Measurements from ENCODE around the gene TP53INP2.
"Not testable (repeated sequence)": the region's sequence is repeated elsewhere in the genome, so short reads cannot be mapped to it uniquely, and the experiment has no call there.

GRCh38 chr20:34661811-34662210 lies 42.3 kb upstream of the TP53INP2 start:
- not testable (repeated sequence) for TF ChIP-seq CTCF (conservative IDR thresholded peaks at IDR 0.05; ENCODE audit: low read depth, low read length); MAZ (IDR thresholded peaks at IDR 0.05; ENCODE audit: borderline replicate concordance, low read depth, low read length); POLR2A (IDR thresholded peaks at IDR 0.05; ENCODE audit: low read depth, low read length); ELK1 (IDR thresholded peaks at IDR 0.05; ENCODE audit: borderline replicate concordance, low read depth, low read length); SMC3 (IDR thresholded peaks at IDR 0.05; ENCODE audit: low read depth, low read length); FOS (IDR thresholded peaks at IDR 0.05; ENCODE audit: low read depth, low read length); RFX5 (IDR thresholded peaks at IDR 0.05; ENCODE audit: low read depth, low read length)
